Choroid plexus epithelial cell (primary cell): ENCODE data around the gene ANXA2.
A peak's percentile ranks its signal among the peaks of the same experiment; 100 is the strongest.

Source experiments
- DNase-seq: peaks from one replicate; pipeline ENCODE4 v3.0.0-alpha.2; 2010; ENCODE audit warnings: low read depth
- H3K4me3 ChIP-seq: 2 replicates; pipeline ENCODE4 v1.5.1; 2011; ENCODE audit warnings: low read depth, mild to moderate bottlenecking, control low read depth, low read length, moderate library complexity
- TF ChIP-seq, protein P1 (sequence below): conservative IDR thresholded peaks from 2 replicates; pipeline ENCODE4 v1.5.1; 2011; ENCODE audit warnings: low read depth, mild to moderate bottlenecking, control low read depth, inconsistent platforms, low read length, moderate library complexity

Gene ANXA2

DNA sequence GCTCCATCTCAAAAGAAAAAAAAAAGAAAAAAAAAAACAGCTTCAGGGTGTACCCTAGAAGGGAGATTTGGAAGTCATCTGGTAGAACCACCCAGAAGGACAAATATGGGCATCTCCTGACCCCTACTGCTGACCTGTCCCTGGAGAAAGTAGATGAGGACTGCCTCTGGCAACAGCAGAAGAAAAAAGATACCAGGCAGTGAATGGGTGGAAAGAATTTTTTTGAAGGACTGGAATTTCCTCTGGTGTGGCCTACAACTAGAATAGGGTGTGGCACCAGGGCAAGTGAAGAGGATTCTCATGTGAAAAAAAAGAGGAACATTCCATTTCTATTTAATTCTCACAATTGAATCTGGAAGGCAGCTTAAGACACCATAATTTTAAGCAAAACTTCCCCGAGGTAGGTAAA is 3.1 kb downstream of the ANXA2 start:
- peak overlapping the region; percentile 95 for H3K4me3 ChIP-seq
- peak; percentile 60 for DNase-seq
- TF ChIP-seq, protein P1, sequence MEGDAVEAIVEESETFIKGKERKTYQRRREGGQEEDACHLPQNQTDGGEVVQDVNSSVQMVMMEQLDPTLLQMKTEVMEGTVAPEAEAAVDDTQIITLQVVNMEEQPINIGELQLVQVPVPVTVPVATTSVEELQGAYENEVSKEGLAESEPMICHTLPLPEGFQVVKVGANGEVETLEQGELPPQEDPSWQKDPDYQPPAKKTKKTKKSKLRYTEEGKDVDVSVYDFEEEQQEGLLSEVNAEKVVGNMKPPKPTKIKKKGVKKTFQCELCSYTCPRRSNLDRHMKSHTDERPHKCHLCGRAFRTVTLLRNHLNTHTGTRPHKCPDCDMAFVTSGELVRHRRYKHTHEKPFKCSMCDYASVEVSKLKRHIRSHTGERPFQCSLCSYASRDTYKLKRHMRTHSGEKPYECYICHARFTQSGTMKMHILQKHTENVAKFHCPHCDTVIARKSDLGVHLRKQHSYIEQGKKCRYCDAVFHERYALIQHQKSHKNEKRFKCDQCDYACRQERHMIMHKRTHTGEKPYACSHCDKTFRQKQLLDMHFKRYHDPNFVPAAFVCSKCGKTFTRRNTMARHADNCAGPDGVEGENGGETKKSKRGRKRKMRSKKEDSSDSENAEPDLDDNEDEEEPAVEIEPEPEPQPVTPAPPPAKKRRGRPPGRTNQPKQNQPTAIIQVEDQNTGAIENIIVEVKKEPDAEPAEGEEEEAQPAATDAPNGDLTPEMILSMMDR, result no peak

DNA sequence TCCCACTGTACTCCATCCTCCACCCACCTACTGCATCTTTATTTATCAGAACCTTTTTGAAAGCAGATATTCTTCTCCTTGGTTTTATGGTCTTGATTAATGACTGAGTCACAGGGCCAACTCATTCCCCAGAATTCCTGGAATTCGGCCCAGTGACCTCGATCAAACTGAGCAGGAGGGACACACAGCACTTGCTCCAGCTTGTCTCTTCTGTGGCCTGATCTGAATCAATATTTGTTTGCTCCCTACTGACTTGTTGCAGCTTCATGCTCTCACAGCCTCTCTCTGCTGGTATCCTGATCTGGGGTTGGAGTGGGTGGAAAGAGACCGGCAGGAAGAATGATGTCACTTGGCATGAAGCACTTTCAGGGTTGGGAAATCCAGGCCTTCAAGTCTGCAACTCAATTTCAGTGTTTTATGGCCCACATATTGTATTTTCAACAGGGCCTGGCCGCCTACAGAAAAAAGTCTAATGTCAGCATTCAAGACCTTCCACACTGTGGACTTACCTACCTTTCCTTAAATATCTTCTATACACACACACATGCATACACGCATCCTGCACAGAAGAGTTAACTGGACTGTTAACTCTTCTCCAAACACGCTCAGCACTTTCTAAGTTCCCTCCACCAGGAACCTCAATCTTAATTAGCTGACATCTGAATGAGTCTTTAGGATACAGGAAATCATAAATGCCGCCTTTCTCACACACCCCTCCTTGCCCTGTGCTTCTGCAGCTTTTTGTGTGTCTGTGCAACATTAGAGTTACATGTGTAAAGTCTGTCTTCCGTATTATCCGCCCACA is 4.6 kb downstream of the ANXA2 start:
- peak; percentile 98 for DNase-seq

DNA sequence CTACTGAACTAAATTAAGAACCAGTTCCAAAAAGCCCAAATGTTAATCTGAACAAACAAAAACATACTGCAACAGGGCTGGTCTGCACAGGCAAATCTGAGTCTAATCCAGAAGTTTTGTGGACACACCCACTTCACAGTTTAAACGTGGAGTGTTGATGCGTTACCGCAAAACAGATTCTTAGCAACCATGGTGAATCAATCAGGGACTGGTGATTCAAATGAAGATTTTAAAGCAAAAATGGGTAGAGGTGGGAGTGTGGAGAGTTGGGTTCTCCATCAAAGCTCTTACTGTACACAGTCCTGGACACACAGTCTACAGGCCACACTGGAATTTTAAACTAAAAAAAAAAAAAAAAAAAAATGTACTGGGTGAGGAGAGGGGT is 5.2 kb downstream of the ANXA2 start:
- DNase-seq, result peak; percentile 85
- TF ChIP-seq, protein P1, result no peak
- H3K4me3 ChIP-seq, result peak overlapping the region; percentile 22

More for the DNA sequence above, 4.6 kb downstream of the ANXA2 start:
- TF ChIP-seq, protein P1, result no peak
- H3K4me3 ChIP-seq, result peak overlapping the region; percentile 95

DNA sequence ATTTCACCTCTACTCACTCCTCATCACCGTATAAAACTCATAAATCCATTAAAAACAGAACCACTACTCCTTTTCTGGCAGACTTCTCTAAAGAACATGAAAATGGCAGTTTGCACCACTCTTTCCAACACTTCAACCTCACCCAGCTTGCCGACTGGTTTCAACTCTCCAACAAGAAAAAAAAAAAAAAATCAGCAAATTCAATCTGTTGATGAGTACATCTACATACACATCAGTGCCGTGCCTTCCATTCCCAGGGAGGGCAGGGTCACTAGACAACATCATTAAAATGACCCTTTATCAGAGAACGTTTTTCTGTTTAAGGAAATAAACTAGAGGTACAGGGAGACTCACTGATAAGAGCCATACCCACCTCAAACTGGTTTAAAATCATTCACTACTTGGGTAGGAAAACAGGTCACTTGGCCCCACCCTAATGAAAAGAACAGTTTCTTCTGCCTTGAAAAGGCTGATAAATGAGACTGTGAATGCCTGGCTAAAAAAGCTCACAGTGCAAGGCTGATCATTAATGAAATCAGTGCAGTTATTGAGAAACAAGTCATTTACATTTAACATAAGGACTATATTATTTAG is 6.0 kb downstream of the ANXA2 start:
- TF ChIP-seq, protein P1, result no peak
- peak; percentile 15 for DNase-seq
- H3K4me3 ChIP-seq, result peak overlapping the region; percentile 24

DNA sequence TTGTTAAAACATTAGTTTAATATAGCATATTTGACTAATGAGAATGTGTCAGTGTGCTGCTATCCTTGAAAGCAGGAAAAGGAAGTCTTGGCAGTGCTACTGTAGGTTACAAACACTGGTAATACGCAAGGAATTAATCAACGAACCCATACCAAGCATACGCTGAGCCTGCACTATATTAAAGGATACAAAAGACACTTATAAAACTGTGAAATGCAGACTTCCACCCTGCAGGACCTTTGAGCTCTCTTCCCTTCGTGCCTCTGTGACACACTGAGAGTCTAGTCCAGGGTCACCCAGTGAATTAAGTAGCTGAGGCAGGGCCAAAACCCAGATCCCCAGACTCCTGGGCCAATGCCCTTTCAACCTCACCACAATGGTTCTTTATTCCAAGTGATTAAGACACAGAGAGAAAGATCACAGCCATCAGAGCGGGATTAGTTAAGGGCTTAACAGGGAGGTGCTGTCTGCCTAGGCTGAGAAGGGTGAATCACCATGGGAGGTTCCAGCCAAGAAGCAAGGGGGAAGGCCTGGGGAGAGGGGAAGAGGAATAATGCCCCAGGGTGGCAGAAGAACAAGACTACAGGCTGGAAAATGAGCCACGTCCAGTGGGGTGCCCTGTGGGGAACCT is 6.8 kb downstream of the ANXA2 start:
- DNase-seq, result peak; percentile 83
- TF ChIP-seq, protein P1, result peak; percentile 11
- peak overlapping the region; percentile 14 for H3K4me3 ChIP-seq

DNA sequence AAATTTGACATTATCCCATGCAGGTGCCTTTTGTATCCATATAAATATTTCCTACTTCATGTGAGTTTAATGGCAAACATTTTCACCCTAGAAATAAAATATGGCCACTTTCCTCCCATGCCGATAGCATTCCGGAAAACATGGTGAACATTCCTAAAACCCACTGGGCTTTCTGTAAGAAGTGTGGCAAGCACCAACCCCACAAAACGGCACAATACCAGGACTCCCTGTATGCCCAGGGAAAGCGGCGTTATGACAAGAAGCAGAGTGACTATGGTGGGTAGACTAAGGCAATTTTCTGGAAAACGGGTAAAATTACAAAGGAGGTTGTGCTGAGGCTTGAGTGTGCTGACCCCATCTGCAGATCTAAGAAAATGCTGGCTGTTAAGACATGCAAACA is 7.6 kb downstream of the ANXA2 start:
- H3K4me3 ChIP-seq, result no peak overlapping the region
- DNase-seq, result peak; percentile 14
- TF ChIP-seq, protein P1, result no peak
